Measurements from ENCODE around the gene AOPEP.

The AOPEP gene

GRCh38 chr9:94692601-94693000 lies 33.9 kb upstream of the AOPEP start:
- no peaks in the 10 kb centered on the region for H3K9me3 ChIP-seq (replicated peaks; ENCODE audit: insufficient read depth, low read length)
- no peak for TF ChIP-seq EZH2phosphoT487 (IDR thresholded peaks at IDR 0.05; ENCODE audit: low read length)
- no peak for TF ChIP-seq EZH2 (optimal IDR thresholded peaks at IDR 0.05; ENCODE audit: low read depth, low read length)
- no peak for TF ChIP-seq CTCF (IDR thresholded peaks at IDR 0.05; ENCODE audit: low read length)
- H3K27ac ChIP-seq (ENCODE audit: low read length): no peak overlapping the region
- H3F3A ChIP-seq (ENCODE audit: insufficient read depth, low read length): no peaks in the 10 kb centered on the region
- no peak overlapping the region for H3K4me3 ChIP-seq (ENCODE audit: low read length)
- no peaks in the 10 kb centered on the region for H3K79me2 ChIP-seq (ENCODE audit: low read length)
- no peak overlapping the region for H3K4me2 ChIP-seq (ENCODE audit: low read depth, low read length)
- DNase-seq: no peak
- no peaks in the 10 kb centered on the region for H3K36me3 ChIP-seq (replicated peaks; ENCODE audit: insufficient read depth, low read length)
- no peak overlapping the region for H2AFZ ChIP-seq (ENCODE audit: low read length)
- H3K4me1 ChIP-seq (ENCODE audit: low read length): no peaks in the 10 kb centered on the region
- no peaks in the 10 kb centered on the region for H3K27me3 ChIP-seq (replicated peaks; ENCODE audit: insufficient read depth, low read length)
- H4K20me1 ChIP-seq (ENCODE audit: insufficient read depth, low read length): no peaks in the 10 kb centered on the region
- no peak overlapping the region for H3K9ac ChIP-seq (ENCODE audit: low read length)
- no peaks in the 10 kb centered on the region for H3K9me2 ChIP-seq (replicated peaks; ENCODE audit: insufficient read depth, low read length)

- Histone ChIP-seq H3K4me2 (ENCODE audit: low read depth, low read length) (no peak overlapping the region), H4K20me1 (ENCODE audit: insufficient read depth, low read length) (no peaks in the 10 kb centered on the region), H2AFZ (ENCODE audit: low read length) (no peak overlapping the region), H3K9ac (ENCODE audit: low read length) (no peak overlapping the region), H3K4me3 (ENCODE audit: low read length) (no peak overlapping the region), H3K27ac (ENCODE audit: low read length) (no peak overlapping the region), H3K36me3 (replicated peaks; ENCODE audit: insufficient read depth, low read length) (no peaks in the 10 kb centered on the region), H3K9me2 (replicated peaks; ENCODE audit: insufficient read depth, low read length) (no peaks in the 10 kb centered on the region), H3K79me2 (ENCODE audit: low read length) (no peaks in the 10 kb centered on the region), H3K9me3 (replicated peaks; ENCODE audit: insufficient read depth, low read length) (no peaks in the 10 kb centered on the region), H3K4me1 (ENCODE audit: low read length) (no peaks in the 10 kb centered on the region), H3F3A (ENCODE audit: insufficient read depth, low read length) (no peaks in the 10 kb centered on the region), H3K27me3 (replicated peaks; ENCODE audit: insufficient read depth, low read length) (no peaks in the 10 kb centered on the region)
- no peak for TF ChIP-seq CTCF (IDR thresholded peaks at IDR 0.05; ENCODE audit: low read length)
- no peak for TF ChIP-seq EZH2 (optimal IDR thresholded peaks at IDR 0.05; ENCODE audit: low read depth, low read length)
- no peak for TF ChIP-seq EZH2phosphoT487 (IDR thresholded peaks at IDR 0.05; ENCODE audit: low read length)
- DNase-seq: no peak
Measured at GRCh38 chr9:94693485-94694204, 32.9 kb upstream of the AOPEP start.

GRCh38 chr9:94696545-94696944 lies 30.0 kb upstream of the AOPEP start:
- Histone ChIP-seq H4K20me1 (ENCODE audit: insufficient read depth, low read length) (no peaks in the 10 kb centered on the region), H3K9me3 (replicated peaks; ENCODE audit: insufficient read depth, low read length) (no peaks in the 10 kb centered on the region), H3K27me3 (replicated peaks; ENCODE audit: insufficient read depth, low read length) (no peaks in the 10 kb centered on the region), H3K9me2 (replicated peaks; ENCODE audit: insufficient read depth, low read length) (no peaks in the 10 kb centered on the region), H3F3A (ENCODE audit: insufficient read depth, low read length) (no peaks in the 10 kb centered on the region), H3K27ac (ENCODE audit: low read length) (no peak overlapping the region), H3K4me3 (ENCODE audit: low read length) (no peak overlapping the region), H3K4me2 (ENCODE audit: low read depth, low read length) (no peak overlapping the region), H2AFZ (ENCODE audit: low read length) (no peak overlapping the region), H3K79me2 (ENCODE audit: low read length) (no peaks in the 10 kb centered on the region), H3K36me3 (replicated peaks; ENCODE audit: insufficient read depth, low read length) (no peaks in the 10 kb centered on the region), H3K9ac (ENCODE audit: low read length) (no peak overlapping the region), H3K4me1 (ENCODE audit: low read length) (no peaks in the 10 kb centered on the region)
- no peak for TF ChIP-seq CTCF (IDR thresholded peaks at IDR 0.05; ENCODE audit: low read length)
- TF ChIP-seq EZH2 (optimal IDR thresholded peaks at IDR 0.05; ENCODE audit: low read depth, low read length): no peak
- no peak for TF ChIP-seq EZH2phosphoT487 (IDR thresholded peaks at IDR 0.05; ENCODE audit: low read length)
- no peak for DNase-seq

Measured in MM.1S (cell line).